ENCODE results near the gene AQP1. TPM values are rescaled to one million over a fixed set of nuclear protein-coding genes. Genes with fewer than 3 reads are reported as not detected.

Gene AQP1
- total RNA-seq, 4 donors from 2014 or later = 81.9 to 149 (median 113) TPM

DNA sequence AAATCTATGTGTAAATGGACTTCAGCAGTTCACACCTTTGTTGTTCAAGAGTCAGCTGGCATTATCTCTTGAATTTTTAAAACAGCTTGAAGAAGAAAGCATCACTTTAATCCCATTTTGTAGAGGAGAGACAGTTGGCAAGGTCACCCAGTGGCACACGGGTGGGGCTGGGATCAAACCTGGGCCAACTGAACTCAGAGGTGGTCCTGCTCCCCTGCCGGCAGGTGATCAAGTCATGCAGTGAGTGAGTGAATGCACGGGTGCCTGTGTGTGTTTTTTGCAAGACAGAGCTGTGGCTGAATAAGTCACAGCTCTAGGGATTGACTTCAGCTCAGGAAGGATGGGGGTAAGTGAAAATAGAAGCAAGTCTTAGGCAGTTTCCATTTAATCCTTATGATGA, 61.6 kb downstream of the AQP1 start:
- in situ Hi-C loops (cut with MboI; ENCODE audit: low sequenced_read_pairs in 4 of 4) = loop anchor here in 1 of 4 donors (5.0 kb wide), 1 partner anchor 171 kb away; no protein-coding TSS in a partner anchor
- ATAC-seq (no peak), DNase-seq (no peak)
- Histone ChIP-seq H3K27me3 (no peaks in the 10 kb centered on the region), H3K4me3 (no peak overlapping the region), H3K4me1 (no peaks in the 10 kb centered on the region), H3K36me3 (no peaks in the 10 kb centered on the region), H3K27ac (no peak overlapping the region), H3K9me3 (no peaks in the 10 kb centered on the region)
- intact Hi-C loops (cut with DNase I; ENCODE audit: low total_unique reads) = no loop called here
- TF ChIP-seq, protein P1, sequence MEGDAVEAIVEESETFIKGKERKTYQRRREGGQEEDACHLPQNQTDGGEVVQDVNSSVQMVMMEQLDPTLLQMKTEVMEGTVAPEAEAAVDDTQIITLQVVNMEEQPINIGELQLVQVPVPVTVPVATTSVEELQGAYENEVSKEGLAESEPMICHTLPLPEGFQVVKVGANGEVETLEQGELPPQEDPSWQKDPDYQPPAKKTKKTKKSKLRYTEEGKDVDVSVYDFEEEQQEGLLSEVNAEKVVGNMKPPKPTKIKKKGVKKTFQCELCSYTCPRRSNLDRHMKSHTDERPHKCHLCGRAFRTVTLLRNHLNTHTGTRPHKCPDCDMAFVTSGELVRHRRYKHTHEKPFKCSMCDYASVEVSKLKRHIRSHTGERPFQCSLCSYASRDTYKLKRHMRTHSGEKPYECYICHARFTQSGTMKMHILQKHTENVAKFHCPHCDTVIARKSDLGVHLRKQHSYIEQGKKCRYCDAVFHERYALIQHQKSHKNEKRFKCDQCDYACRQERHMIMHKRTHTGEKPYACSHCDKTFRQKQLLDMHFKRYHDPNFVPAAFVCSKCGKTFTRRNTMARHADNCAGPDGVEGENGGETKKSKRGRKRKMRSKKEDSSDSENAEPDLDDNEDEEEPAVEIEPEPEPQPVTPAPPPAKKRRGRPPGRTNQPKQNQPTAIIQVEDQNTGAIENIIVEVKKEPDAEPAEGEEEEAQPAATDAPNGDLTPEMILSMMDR (IDR thresholded peaks at IDR 0.05 in 4 of 5, conservative IDR thresholded peaks at IDR 0.05 in 1 of 5) = no peak
- TF ChIP-seq POLR2A (IDR thresholded peaks at IDR 0.05) = no peak

DNA sequence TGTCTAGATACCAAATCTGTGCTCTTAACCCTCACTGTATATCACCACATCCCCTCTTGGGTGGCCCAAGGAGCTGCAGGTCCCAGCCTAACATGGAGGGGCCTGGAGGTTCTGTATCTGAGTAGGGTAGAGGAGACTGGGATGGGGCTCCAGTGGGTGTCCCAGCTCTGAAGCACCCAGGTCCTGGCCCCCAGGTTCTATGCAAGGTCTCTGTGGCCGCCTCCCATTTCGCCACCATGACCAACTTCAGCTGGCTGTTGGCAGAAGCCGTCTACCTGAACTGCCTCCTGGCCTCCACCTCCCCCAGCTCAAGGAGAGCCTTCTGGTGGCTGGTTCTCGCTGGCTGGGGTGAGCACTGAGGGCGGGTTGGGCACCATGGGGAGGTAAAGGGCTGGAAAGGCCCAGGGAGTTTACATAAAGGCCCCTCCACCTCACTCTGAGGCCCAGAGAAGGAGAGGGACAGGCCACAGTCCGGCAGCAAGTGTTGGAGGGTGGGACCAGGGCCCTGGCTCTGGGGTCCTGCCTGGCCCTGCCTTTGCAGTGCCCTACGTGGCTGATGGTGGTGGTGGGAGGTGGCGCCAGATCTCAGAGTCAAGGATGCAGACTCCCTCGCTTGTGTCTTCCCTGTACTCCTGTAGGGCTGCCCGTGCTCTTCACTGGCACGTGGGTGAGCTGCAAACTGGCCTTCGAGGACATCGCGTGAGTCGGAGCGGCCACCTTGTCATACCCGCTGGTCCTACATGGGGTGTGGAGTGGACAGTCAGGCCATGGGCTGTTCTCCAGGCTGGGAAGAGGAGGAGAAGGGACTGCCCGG, 62.3 kb downstream of the AQP1 start:
- Histone ChIP-seq H3K27ac (no peak overlapping the region), H3K4me1 (no peaks in the 10 kb centered on the region), H3K27me3 (no peaks in the 10 kb centered on the region), H3K9me3 (no peaks in the 10 kb centered on the region), H3K4me3 (no peak overlapping the region), H3K36me3 (no peaks in the 10 kb centered on the region)
- intact Hi-C loops (cut with DNase I; ENCODE audit: low total_unique reads) (no loop called here), in situ Hi-C loops (cut with MboI; ENCODE audit: low sequenced_read_pairs in 4 of 4) (loop anchor here in 1 of 4 donors (5.0 kb wide), 1 partner anchor 172 kb away; no protein-coding TSS in a partner anchor)
- no peak for ATAC-seq
- TF ChIP-seq, protein P1 (IDR thresholded peaks at IDR 0.05 in 4 of 5, conservative IDR thresholded peaks at IDR 0.05 in 1 of 5) = no peak
- no peak for TF ChIP-seq POLR2A (IDR thresholded peaks at IDR 0.05)
- DNase-seq = no peak

DNA sequence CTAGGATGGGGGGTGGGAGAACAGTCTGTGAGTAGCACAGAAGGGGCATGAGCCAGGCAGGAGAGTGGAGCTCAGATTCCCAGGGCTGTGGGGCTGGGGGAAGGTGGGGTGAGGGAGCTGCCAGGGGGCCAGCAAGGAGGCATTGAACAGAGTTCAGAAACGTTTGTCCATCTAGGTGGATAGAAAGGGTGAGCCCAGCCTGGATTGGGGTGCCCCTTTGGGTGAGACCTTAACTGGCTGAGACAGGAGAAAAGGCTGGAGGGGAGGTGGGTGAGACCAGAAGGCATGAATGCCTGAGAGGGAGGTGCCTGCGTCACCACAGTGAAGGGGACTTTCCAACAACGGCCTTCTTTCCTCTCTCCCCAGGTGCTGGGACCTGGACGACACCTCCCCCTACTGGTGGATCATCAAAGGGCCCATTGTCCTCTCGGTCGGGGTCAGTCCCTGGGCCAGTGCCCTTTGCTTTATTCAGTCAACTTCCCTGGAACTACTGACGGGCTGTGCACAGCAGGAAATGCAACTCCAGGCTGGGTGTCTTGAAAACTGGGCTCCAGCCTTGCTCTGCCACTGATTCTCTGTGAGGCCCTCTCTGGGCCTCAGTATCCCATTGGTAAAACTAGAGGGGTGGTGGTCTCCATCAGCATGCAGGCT, 63.1 kb downstream of the AQP1 start:
- in situ Hi-C loops (cut with MboI; ENCODE audit: low sequenced_read_pairs in 4 of 4) = loop anchor here (5.0 kb wide), 1 partner anchor 172 kb away; no protein-coding TSS in a partner anchor
- Histone ChIP-seq H3K36me3 (no peaks in the 10 kb centered on the region), H3K4me1 (no peaks in the 10 kb centered on the region), H3K27me3 (no peaks in the 10 kb centered on the region), H3K27ac (no peak overlapping the region), H3K9me3 (no peaks in the 10 kb centered on the region), H3K4me3 (no peak overlapping the region)
- TF ChIP-seq, protein P1 (IDR thresholded peaks at IDR 0.05 in 4 of 5, conservative IDR thresholded peaks at IDR 0.05 in 1 of 5) = peak; percentile 26 to 66 (median 58)
- no peak for TF ChIP-seq POLR2A (IDR thresholded peaks at IDR 0.05)
- ATAC-seq (peak in 1 of 2 donors; percentile 61), DNase-seq (no peak)
- intact Hi-C loops (cut with DNase I; ENCODE audit: low total_unique reads) = loop anchor here (1.0 kb wide), 1 partner anchor 173 kb away; no protein-coding TSS in a partner anchor

Other genes starting within 250 kb of the AQP1 start
- under 1 TPM in 2 of 4 donors, not detected in 2; 0.07 to 0.52 TPM for gene CRHR2, start 229.4 kb upstream of the AQP1 start, total RNA-seq
- gene INMT, start 159.7 kb upstream of the AQP1 start, total RNA-seq = 1 to 10 TPM; 1.9 to 8.6 (median 5.5) TPM
- 1 to 10 TPM; 1.4 to 4.3 (median 3.0) TPM for gene MINDY4, start 140.4 kb upstream of the AQP1 start, total RNA-seq
- not detected for gene GHRHR, start 52.1 kb downstream of the AQP1 start, total RNA-seq
- under 1 TPM; 0.05 to 0.33 (median 0.21) TPM for gene ADCYAP1R1, start 140.5 kb downstream of the AQP1 start, total RNA-seq

Data from gastrocnemius medialis (tissue), 4 donors.